ENCODE measurements around the gene MT2A. TPM values are rescaled to one million over a fixed set of nuclear protein-coding genes. Genes with fewer than 3 reads are reported as not detected.

The MT2A gene
- total and polyA plus RNA-seq, 2 of the 13 experiments (the other 11 are each of a cell fraction or from before 2014, with no cell fraction given), result 135 to 371 TPM

GRCh38 chr16:56625140-56625942, 17.0 kb downstream of the MT2A start, which contains the start of gene MT1E (continued):
- TF ChIP-seq KDM5B (CRISPR knock-in tag; IDR thresholded peaks at IDR 0.05; ENCODE audit: borderline replicate concordance), result peak; percentile 39; the same call in 1 of the 2 replicates
- peak; percentile 21; the same call in 1 of the 2 replicates for TF ChIP-seq GATAD2A (CRISPR knock-in tag; IDR thresholded peaks at IDR 0.05)
- peak; percentile 91; the same call in 1 of the 2 replicates for TF ChIP-seq ZXDC (CRISPR knock-in tag; IDR thresholded peaks at IDR 0.05)
- TF ChIP-seq SRSF4 (IDR thresholded peaks at IDR 0.05; ENCODE audit: low read depth, low read length, poor library complexity, severe bottlenecking), result no peak
- no peak for TF ChIP-seq SRF (IDR thresholded peaks at IDR 0.05; ENCODE audit: low read depth, low read length)
- 0 out of 2 replicates have a peak, but pooled peaks have one; percentile 5 for TF ChIP-seq PAXIP1 (CRISPR knock-in tag; conservative IDR thresholded peaks at IDR 0.05)
- peak; percentile 52; the same call in 1 of the 2 replicates for TF ChIP-seq HOXA3 (CRISPR knock-in tag; IDR thresholded peaks at IDR 0.05)
- TF ChIP-seq RBFOX2 (IDR thresholded peaks at IDR 0.05; ENCODE audit: low read depth, low read length), result peak; percentile 91
- peak; percentile 65; the same call in 1 of the 2 replicates for TF ChIP-seq ZNF709 (CRISPR knock-in tag; IDR thresholded peaks at IDR 0.05)
- TF ChIP-seq SALL1 (CRISPR knock-in tag; IDR thresholded peaks at IDR 0.05), result 0 out of 2 replicates have a peak, but pooled peaks have one; percentile 12
- TF ChIP-seq ZNF788 (CRISPR knock-in tag; IDR thresholded peaks at IDR 0.05; ENCODE audit: borderline replicate concordance), result peak; percentile 78
- 0 out of 2 replicates have a peak, but pooled peaks have one; percentile 43 for TF ChIP-seq NCOA2 (CRISPR knock-in tag; IDR thresholded peaks at IDR 0.05)
- TF ChIP-seq GTF2F1 (IDR thresholded peaks at IDR 0.05; ENCODE audit: low read length), result no peak
- no peak for TF ChIP-seq CHD4 (IDR thresholded peaks at IDR 0.05; ENCODE audit: borderline replicate concordance, low read length)
- no peak for TF ChIP-seq CREB1 (IDR thresholded peaks at IDR 0.05)
- TF ChIP-seq CREB1 (CRISPR knock-in tag; IDR thresholded peaks at IDR 0.05), result peak; percentile 50; the same call in 1 of the 2 replicates
- no peak for TF ChIP-seq MAZ (IDR thresholded peaks at IDR 0.05; ENCODE audit: borderline replicate concordance, low read depth, low read length)
- TF ChIP-seq MAZ (CRISPR knock-in tag; IDR thresholded peaks at IDR 0.05; ENCODE audit: low read depth), result peak; percentile 66; the same call in 1 of the 2 replicates
- peak; percentile 72 for TF ChIP-seq NAIF1 (CRISPR knock-in tag; IDR thresholded peaks at IDR 0.05; ENCODE audit: borderline replicate concordance)
- peak; percentile 55 for TF ChIP-seq ASH2L (IDR thresholded peaks at IDR 0.05; ENCODE audit: insufficient read length, low read depth, low read length)
- TF ChIP-seq TCF12 (IDR thresholded peaks at IDR 0.05), result no peak
- TF ChIP-seq TCF12 (CRISPR knock-in tag; IDR thresholded peaks at IDR 0.05), result no peak
- peak; percentile 57; the same call in 1 of the 2 replicates for TF ChIP-seq ZSCAN31 (CRISPR knock-in tag; IDR thresholded peaks at IDR 0.05; ENCODE audit: low read depth)
- peak; percentile 42; the same call in 1 of the 2 replicates for TF ChIP-seq YEATS4 (CRISPR knock-in tag; IDR thresholded peaks at IDR 0.05; ENCODE audit: borderline replicate concordance)
- TF ChIP-seq TBX2 (CRISPR knock-in tag; IDR thresholded peaks at IDR 0.05; ENCODE audit: borderline replicate concordance), result peak; percentile 80
